ENCODE measurements around the gene PKNOX2.

PKNOX2 gene

GRCh38 chr11:125312391-125312790, 147.8 kb downstream of the PKNOX2 start:
- no peaks in the 10 kb centered on the region for H3K36me3 ChIP-seq (ENCODE audit: insufficient read depth)
- no peak for TF ChIP-seq CTCF (conservative IDR thresholded peaks at IDR 0.05; ENCODE audit: low read depth, low read length)
- no peak overlapping the region for H3K4me3 ChIP-seq (IDR thresholded peaks at IDR 0.05; ENCODE audit: insufficient read depth, low read depth, low read length)

GRCh38 chr11:125312812-125313211, 148.3 kb downstream of the PKNOX2 start:
- Histone ChIP-seq H3K27me3 (ENCODE audit: insufficient read depth, low read depth) (no peaks in the 10 kb centered on the region), H3K27ac (no peak overlapping the region), H3K9ac (no peak overlapping the region), H4K20me1 (ENCODE audit: insufficient read depth) (no peaks in the 10 kb centered on the region), H3K4me1 (ENCODE audit: low read depth, poor library complexity, severe bottlenecking) (no peaks in the 10 kb centered on the region), H3K4me2 (no peak overlapping the region), H3K79me2 (ENCODE audit: insufficient read depth, low read depth) (no peaks in the 10 kb centered on the region), H3K36me3 (ENCODE audit: insufficient read depth) (no peaks in the 10 kb centered on the region), H3K4me3 (IDR thresholded peaks at IDR 0.05; ENCODE audit: insufficient read depth, low read depth, low read length) (no peak overlapping the region), H2AFZ (ENCODE audit: low read depth) (no peak overlapping the region)
- TF ChIP-seq CTCF (conservative IDR thresholded peaks at IDR 0.05; ENCODE audit: low read depth, low read length) = no peak

More at GRCh38 chr11:125312391-125312790, 147.8 kb downstream of the PKNOX2 start:
- no peaks in the 10 kb centered on the region for H3K4me1 ChIP-seq (ENCODE audit: low read depth, poor library complexity, severe bottlenecking)
- H3K79me2 ChIP-seq (ENCODE audit: insufficient read depth, low read depth) = no peaks in the 10 kb centered on the region
- H3K4me2 ChIP-seq = no peak overlapping the region
- H4K20me1 ChIP-seq (ENCODE audit: insufficient read depth) = no peaks in the 10 kb centered on the region
- H3K9ac ChIP-seq = no peak overlapping the region
- H3K27ac ChIP-seq = no peak overlapping the region
- H3K27me3 ChIP-seq (ENCODE audit: insufficient read depth, low read depth) = no peaks in the 10 kb centered on the region
- no peak overlapping the region for H2AFZ ChIP-seq (ENCODE audit: low read depth)

GRCh38 chr11:125313271-125314219, 149.0 kb downstream of the PKNOX2 start:
- Histone ChIP-seq H3K27me3 (ENCODE audit: insufficient read depth, low read depth) (no peaks in the 10 kb centered on the region), H3K27ac (no peak overlapping the region), H3K4me1 (ENCODE audit: low read depth, poor library complexity, severe bottlenecking) (no peaks in the 10 kb centered on the region), H3K4me2 (no peak overlapping the region), H3K79me2 (ENCODE audit: insufficient read depth, low read depth) (no peaks in the 10 kb centered on the region), H2AFZ (ENCODE audit: low read depth) (no peak overlapping the region), H4K20me1 (ENCODE audit: insufficient read depth) (no peaks in the 10 kb centered on the region), H3K4me3 (IDR thresholded peaks at IDR 0.05; ENCODE audit: insufficient read depth, low read depth, low read length) (no peak overlapping the region), H3K9ac (no peak overlapping the region), H3K36me3 (ENCODE audit: insufficient read depth) (no peaks in the 10 kb centered on the region)
- TF ChIP-seq CTCF (conservative IDR thresholded peaks at IDR 0.05; ENCODE audit: low read depth, low read length) = no peak

GRCh38 chr11:125314276-125315078, 149.9 kb downstream of the PKNOX2 start:
- TF ChIP-seq CTCF (conservative IDR thresholded peaks at IDR 0.05; ENCODE audit: low read depth, low read length) = no peak
- Histone ChIP-seq H2AFZ (ENCODE audit: low read depth) (no peak overlapping the region), H3K27ac (no peak overlapping the region), H3K36me3 (ENCODE audit: insufficient read depth) (no peaks in the 10 kb centered on the region), H4K20me1 (ENCODE audit: insufficient read depth) (no peaks in the 10 kb centered on the region), H3K27me3 (ENCODE audit: insufficient read depth, low read depth) (no peaks in the 10 kb centered on the region), H3K4me2 (no peak overlapping the region), H3K9ac (no peak overlapping the region), H3K4me3 (IDR thresholded peaks at IDR 0.05; ENCODE audit: insufficient read depth, low read depth, low read length) (no peak overlapping the region), H3K4me1 (ENCODE audit: low read depth, poor library complexity, severe bottlenecking) (no peaks in the 10 kb centered on the region), H3K79me2 (ENCODE audit: insufficient read depth, low read depth) (no peaks in the 10 kb centered on the region)
